ENCODE measurements around the gene GRIP2. TPM values are rescaled to one million over a fixed set of nuclear protein-coding genes. Genes with fewer than 3 reads are reported as not detected.

GRIP2 gene
- total RNA-seq, 1 experiment from 2014 or later: 0.43 TPM

DNA sequence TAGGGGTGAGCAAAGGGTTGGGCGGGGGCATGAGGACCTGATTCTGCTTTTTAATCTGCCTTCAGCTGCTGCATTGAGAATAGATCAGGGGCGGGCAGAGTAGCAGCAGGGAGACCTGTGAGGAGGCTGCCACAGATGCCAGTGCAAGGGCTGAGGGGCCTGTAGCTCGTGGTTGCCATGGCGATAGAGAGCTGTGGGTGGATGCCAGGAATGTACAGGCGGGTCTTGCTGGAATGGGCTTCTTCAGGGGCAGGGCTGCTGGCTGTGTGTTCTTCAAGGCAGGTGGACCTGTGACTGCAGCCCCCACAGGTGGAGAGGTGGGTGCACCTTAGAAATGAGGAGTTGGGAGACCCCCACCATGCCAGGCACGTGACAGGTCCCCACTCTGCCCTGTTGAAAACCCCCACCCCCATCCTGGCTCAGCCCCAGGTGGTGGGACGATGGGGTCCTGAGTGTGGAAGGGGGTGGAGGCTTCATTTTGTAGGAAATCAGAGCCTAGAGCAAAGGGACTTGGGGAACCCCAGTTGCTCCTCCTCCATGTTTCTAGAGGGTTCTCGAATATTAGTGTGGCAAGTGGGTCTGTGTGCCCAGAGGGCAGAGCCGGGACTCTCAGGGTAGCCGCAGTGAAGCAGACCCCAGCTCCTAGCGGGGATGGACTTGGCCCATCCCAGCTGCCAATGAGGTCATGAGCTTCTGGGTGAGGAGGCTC is 99.5 kb downstream of the GRIP2 start:
- no peak for TF ChIP-seq EZH2 (IDR thresholded peaks at IDR 0.05; ENCODE audit: borderline replicate concordance, low read depth, low read length, poor library complexity, severe bottlenecking)
- TF ChIP-seq, protein P1, sequence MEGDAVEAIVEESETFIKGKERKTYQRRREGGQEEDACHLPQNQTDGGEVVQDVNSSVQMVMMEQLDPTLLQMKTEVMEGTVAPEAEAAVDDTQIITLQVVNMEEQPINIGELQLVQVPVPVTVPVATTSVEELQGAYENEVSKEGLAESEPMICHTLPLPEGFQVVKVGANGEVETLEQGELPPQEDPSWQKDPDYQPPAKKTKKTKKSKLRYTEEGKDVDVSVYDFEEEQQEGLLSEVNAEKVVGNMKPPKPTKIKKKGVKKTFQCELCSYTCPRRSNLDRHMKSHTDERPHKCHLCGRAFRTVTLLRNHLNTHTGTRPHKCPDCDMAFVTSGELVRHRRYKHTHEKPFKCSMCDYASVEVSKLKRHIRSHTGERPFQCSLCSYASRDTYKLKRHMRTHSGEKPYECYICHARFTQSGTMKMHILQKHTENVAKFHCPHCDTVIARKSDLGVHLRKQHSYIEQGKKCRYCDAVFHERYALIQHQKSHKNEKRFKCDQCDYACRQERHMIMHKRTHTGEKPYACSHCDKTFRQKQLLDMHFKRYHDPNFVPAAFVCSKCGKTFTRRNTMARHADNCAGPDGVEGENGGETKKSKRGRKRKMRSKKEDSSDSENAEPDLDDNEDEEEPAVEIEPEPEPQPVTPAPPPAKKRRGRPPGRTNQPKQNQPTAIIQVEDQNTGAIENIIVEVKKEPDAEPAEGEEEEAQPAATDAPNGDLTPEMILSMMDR (conservative IDR thresholded peaks at IDR 0.05; ENCODE audit: low read depth, low read length): no peak
- Histone ChIP-seq H3K9me3 (ENCODE audit: low read depth, low read length, poor library complexity, severe bottlenecking) (no peaks in the 10 kb centered on the region), H3K4me3 (ENCODE audit: low read depth, low read length, poor library complexity, severe bottlenecking) (no peak overlapping the region), H3K36me3 (ENCODE audit: insufficient read depth, low read length, poor library complexity, severe bottlenecking) (peaks cover under 1% of the 10 kb centered on the region), H3K27me3 (replicated peaks; ENCODE audit: insufficient read depth, low read depth, low read length, poor library complexity) (no peaks in the 10 kb centered on the region), H3K4me1 (ENCODE audit: insufficient read depth, low read length, poor library complexity, severe bottlenecking) (peaks cover 45% of the 10 kb centered on the region), H3K27ac (ENCODE audit: low read depth, low read length, poor library complexity, severe bottlenecking) (no peak overlapping the region)
- intact Hi-C loops (cut with micrococcal nuclease; ENCODE audit: unreplicated experiment): no loop called here
- CTCF ChIA-PET: no interaction called here
- DNase-seq (ENCODE audit: low spot score): peak; percentile 81
- BruUV-seq (replicated peaks): no TSS peak
- POLR2A ChIA-PET (ENCODE audit: low non-redundant PET): no interaction called here

DNA sequence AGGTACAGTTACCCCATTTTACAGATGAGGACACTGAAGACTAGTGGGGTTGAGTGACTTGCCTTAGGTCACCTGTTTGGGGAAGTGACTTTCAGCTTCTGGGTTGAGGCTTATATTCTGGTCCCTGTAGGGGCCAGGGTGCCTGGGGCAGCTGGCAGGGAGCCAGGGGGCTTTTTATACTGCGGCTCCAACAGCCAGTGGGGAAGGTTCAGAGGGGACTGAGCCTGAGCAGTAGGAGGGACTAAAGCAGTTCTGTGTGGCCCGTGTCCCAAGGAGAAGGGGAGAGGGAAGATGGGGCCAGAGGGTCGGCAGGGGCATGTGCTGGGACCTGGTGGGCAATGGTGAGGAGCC is 100.0 kb downstream of the GRIP2 start:
- Histone ChIP-seq H3K36me3 (ENCODE audit: insufficient read depth, low read length, poor library complexity, severe bottlenecking) (no peaks in the 10 kb centered on the region), H3K9me3 (ENCODE audit: low read depth, low read length, poor library complexity, severe bottlenecking) (no peaks in the 10 kb centered on the region), H3K27me3 (replicated peaks; ENCODE audit: insufficient read depth, low read depth, low read length, poor library complexity) (no peaks in the 10 kb centered on the region), H3K4me1 (ENCODE audit: insufficient read depth, low read length, poor library complexity, severe bottlenecking) (peaks cover 49% of the 10 kb centered on the region), H3K4me3 (ENCODE audit: low read depth, low read length, poor library complexity, severe bottlenecking) (no peak overlapping the region), H3K27ac (ENCODE audit: low read depth, low read length, poor library complexity, severe bottlenecking) (no peak overlapping the region)
- no peak for TF ChIP-seq EZH2 (IDR thresholded peaks at IDR 0.05; ENCODE audit: borderline replicate concordance, low read depth, low read length, poor library complexity, severe bottlenecking)
- TF ChIP-seq, protein P1 (conservative IDR thresholded peaks at IDR 0.05; ENCODE audit: low read depth, low read length): no peak
- ChIA-PET POLR2A (ENCODE audit: low non-redundant PET) (no interaction called here), CTCF (no interaction called here)
- no peak for DNase-seq (ENCODE audit: low spot score)
- no TSS peak for BruUV-seq (replicated peaks)
- intact Hi-C loops (cut with micrococcal nuclease; ENCODE audit: unreplicated experiment): no loop called here

DNA sequence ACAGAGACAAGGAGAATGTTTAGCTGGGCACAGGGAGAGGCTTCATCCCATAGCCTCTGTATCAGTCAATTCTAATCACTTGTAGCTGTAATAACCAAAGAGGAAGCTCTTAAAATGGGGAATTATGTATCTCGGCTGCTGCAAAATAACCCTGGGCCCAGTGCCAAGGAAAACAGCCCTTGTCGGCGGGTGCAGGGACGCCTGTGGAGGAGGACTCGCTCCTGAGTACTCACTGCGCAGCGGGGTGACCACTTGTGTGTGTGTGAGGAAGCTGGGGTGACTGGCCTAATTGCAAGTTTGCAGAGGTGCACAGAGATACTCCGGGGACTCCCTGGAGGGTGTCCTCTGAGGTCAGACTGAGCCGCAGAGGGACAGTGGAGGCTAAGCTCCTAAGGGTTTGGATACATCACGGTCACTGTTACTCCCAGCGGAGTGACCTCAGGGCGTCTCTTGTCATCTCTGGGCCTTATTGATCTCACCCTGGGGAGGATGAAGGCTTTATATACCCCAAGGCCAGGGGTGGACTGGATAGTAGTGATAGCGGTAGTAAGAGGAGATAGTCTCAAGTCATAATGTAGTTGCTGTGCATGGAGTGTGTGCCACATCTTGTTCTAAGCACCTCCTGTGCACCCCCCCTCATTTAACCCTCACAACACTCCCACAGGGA is 100.5 kb downstream of the GRIP2 start:
- ChIA-PET POLR2A (ENCODE audit: low non-redundant PET) (interaction anchor here (0.6 to 0.7 kb wide), 2 partner anchors 1018 to 1032 kb away, joined by 4 to 5 read pairs; no protein-coding TSS in a partner anchor), CTCF (no interaction called here)
- H3K4me3 ChIP-seq (ENCODE audit: low read depth, low read length, poor library complexity, severe bottlenecking): peak overlapping the region; percentile 16
- H3K27ac ChIP-seq (ENCODE audit: low read depth, low read length, poor library complexity, severe bottlenecking): peak overlapping the region; percentile 33
- intact Hi-C loops (cut with micrococcal nuclease; ENCODE audit: unreplicated experiment): no loop called here
- H3K36me3 ChIP-seq (ENCODE audit: insufficient read depth, low read length, poor library complexity, severe bottlenecking): no peaks in the 10 kb centered on the region
- H3K9me3 ChIP-seq (ENCODE audit: low read depth, low read length, poor library complexity, severe bottlenecking): no peaks in the 10 kb centered on the region
- BruUV-seq (replicated peaks): no TSS peak
- TF ChIP-seq, protein P1 (conservative IDR thresholded peaks at IDR 0.05; ENCODE audit: low read depth, low read length): no peak
- no peak for TF ChIP-seq EZH2 (IDR thresholded peaks at IDR 0.05; ENCODE audit: borderline replicate concordance, low read depth, low read length, poor library complexity, severe bottlenecking)
- DNase-seq (ENCODE audit: low spot score): peak; percentile 89
- no peaks in the 10 kb centered on the region for H3K27me3 ChIP-seq (replicated peaks; ENCODE audit: insufficient read depth, low read depth, low read length, poor library complexity)
- peaks cover 53% of the 10 kb centered on the region for H3K4me1 ChIP-seq (ENCODE audit: insufficient read depth, low read length, poor library complexity, severe bottlenecking)

Other genes with a start within 250 kb of the GRIP2 start
- gene SLC6A6, start 137.7 kb downstream of the GRIP2 start, total RNA-seq (2021): 48.8 and 55.1 TPM in 2 replicates
- 19.0 and 19.8 TPM in 2 replicates for gene CCDC174, start 111.4 kb upstream of the GRIP2 start, total RNA-seq (2021)
- gene C3orf20, start 134.8 kb upstream of the GRIP2 start, total RNA-seq (2021): 0.17 and 0.28 TPM in 2 replicates